SU-DHL-6 (cell line): ENCODE measurements around the gene FEN1.

Experiments
- H2AFZ ChIP-seq: fragments of 200-600 bp; sonication (generic); 2 replicates; pipeline ENCODE4 v1.6.1; 2014; ENCODE audit warnings: low read depth, mild to moderate bottlenecking, moderate library complexity, mixed read lengths, antibody characterized with exemption, low read length; ENCODE audit not compliant: severe bottlenecking
- H3F3A ChIP-seq: fragments of 200-600 bp; shearing (Covaris generic); 2 replicates; pipeline ENCODE4 v1.6.0; 2016; ENCODE audit warnings: antibody characterized with exemption, mild to moderate bottlenecking; ENCODE audit not compliant: insufficient read depth
- H3K27ac ChIP-seq: fragments of 200-600 bp; sonication (generic); 2 replicates; pipeline ENCODE4 v1.5.1; 2016; ENCODE audit warnings: low read depth, mild to moderate bottlenecking, low read length, moderate library complexity, mixed read lengths
- H3K27me3 ChIP-seq: fragments of 200-600 bp; sonication (generic), shearing (Covaris generic); 2 replicates; pipeline ENCODE4 v1.6.0; 2014; ENCODE audit warnings: mild to moderate bottlenecking, low read length
- H3K36me3 ChIP-seq: fragments of 200-600 bp; sonication (generic); 2 replicates; pipeline ENCODE4 v1.6.1; 2014; ENCODE audit warnings: mild to moderate bottlenecking, low read length, mixed read lengths
- H3K4me2 ChIP-seq: fragments of 300-600, 200-600 bp; shearing (Covaris generic), sonication (generic); 2 replicates; pipeline ENCODE4 v1.6.0; 2014; ENCODE audit warnings: low read length, low read depth, mild to moderate bottlenecking; ENCODE audit not compliant: poor library complexity, severe bottlenecking
- H3K4me3 ChIP-seq: fragments of 200-600 bp; sonication (generic); 2 replicates; pipeline ENCODE4 v1.5.1; 2014; ENCODE audit warnings: antibody characterized with exemption, low read length, mild to moderate bottlenecking, mixed read lengths; ENCODE audit not compliant: insufficient read depth, poor library complexity, severe bottlenecking
- H3K79me2 ChIP-seq: fragments of 200-600 bp; sonication (generic); 2 replicates; pipeline ENCODE4 v1.6.1; 2014; ENCODE audit warnings: mild to moderate bottlenecking, low read length, moderate library complexity; ENCODE audit not compliant: insufficient read depth
- H3K9ac ChIP-seq: fragments of 200-600 bp; sonication (generic); 2 replicates; pipeline ENCODE4 v1.7.0; 2014; ENCODE audit warnings: mild to moderate bottlenecking, low read length
- H3K9me2 ChIP-seq: fragments of 200-600 bp; sonication (generic); replicated peaks from 2 replicates; pipeline ENCODE4 v1.6.1; 2014; ENCODE audit warnings: low read length; ENCODE audit not compliant: insufficient read depth
- H3K9me3 ChIP-seq: fragments of 200-600 bp; sonication (generic); 2 replicates; pipeline ENCODE4 v1.6.1; 2014; ENCODE audit warnings: low read length, mixed read lengths; ENCODE audit not compliant: insufficient read depth
- H4K20me1 ChIP-seq: fragments of 200-600 bp; sonication (generic); 2 replicates; pipeline ENCODE4 v1.6.1; 2014; ENCODE audit warnings: low read depth, mild to moderate bottlenecking, antibody characterized with exemption, low read length, moderate library complexity, mixed read lengths
- EZH2phosphoT487 ChIP-seq: fragments of 200-600 bp; sonication (generic), shearing (Covaris generic); conservative IDR thresholded peaks from 2 replicates; pipeline ENCODE4 v1.6.1; 2018; ENCODE audit warnings: mild to moderate bottlenecking, antibody characterized with exemption, low read length, moderate library complexity, mixed read lengths
- TF ChIP-seq, protein P1 (sequence below): fragments of 200-600 bp; sonication (generic); IDR thresholded peaks from one replicate; pipeline ENCODE4 v1.5.1; 2017; ENCODE audit warnings: antibody characterized with exemption, mild to moderate bottlenecking, low read length, moderate library complexity; ENCODE audit not compliant: insufficient read depth, poor library complexity, severe bottlenecking

Gene FEN1

DNA sequence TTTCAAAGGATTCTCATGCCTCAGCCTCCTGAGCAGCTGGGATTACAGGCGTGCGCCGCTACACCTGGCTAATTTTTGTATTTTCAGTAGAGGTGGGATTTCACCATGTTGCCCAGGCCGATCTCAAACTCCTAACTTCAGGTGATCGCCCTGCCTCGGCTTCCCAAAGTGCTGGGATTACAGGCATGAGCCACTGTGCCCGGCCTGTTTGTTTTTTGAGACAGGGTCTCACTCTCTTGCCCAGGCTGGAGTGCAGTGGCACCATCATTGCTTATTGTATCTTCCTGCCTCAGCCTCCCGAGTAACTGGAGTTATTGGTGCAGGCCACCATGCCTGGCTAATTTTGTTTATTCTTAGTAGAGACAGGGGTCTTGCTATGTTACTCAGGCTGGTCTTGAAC is 43.5 kb downstream of the FEN1 start:
- no peak overlapping the region for H3K9ac ChIP-seq
- no peak overlapping the region for H2AFZ ChIP-seq
- H3K27ac ChIP-seq = no peak overlapping the region
- no peak overlapping the region for H3K4me2 ChIP-seq
- TF ChIP-seq, protein P1, sequence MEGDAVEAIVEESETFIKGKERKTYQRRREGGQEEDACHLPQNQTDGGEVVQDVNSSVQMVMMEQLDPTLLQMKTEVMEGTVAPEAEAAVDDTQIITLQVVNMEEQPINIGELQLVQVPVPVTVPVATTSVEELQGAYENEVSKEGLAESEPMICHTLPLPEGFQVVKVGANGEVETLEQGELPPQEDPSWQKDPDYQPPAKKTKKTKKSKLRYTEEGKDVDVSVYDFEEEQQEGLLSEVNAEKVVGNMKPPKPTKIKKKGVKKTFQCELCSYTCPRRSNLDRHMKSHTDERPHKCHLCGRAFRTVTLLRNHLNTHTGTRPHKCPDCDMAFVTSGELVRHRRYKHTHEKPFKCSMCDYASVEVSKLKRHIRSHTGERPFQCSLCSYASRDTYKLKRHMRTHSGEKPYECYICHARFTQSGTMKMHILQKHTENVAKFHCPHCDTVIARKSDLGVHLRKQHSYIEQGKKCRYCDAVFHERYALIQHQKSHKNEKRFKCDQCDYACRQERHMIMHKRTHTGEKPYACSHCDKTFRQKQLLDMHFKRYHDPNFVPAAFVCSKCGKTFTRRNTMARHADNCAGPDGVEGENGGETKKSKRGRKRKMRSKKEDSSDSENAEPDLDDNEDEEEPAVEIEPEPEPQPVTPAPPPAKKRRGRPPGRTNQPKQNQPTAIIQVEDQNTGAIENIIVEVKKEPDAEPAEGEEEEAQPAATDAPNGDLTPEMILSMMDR = no peak
- no peak for TF ChIP-seq EZH2phosphoT487
- no peaks in the 10 kb centered on the region for H3K9me2 ChIP-seq
- H3K9me3 ChIP-seq = no peaks in the 10 kb centered on the region
- H3K79me2 ChIP-seq = peaks cover 11% of the 10 kb centered on the region; the same call in 1 of the 2 replicates
- no peak overlapping the region for H3K4me3 ChIP-seq
- H3K27me3 ChIP-seq = no peaks in the 10 kb centered on the region
- H3F3A ChIP-seq = peaks cover 4% of the 10 kb centered on the region; the same call in 1 of the 2 replicates
- no peaks in the 10 kb centered on the region for H3K36me3 ChIP-seq
- no peaks in the 10 kb centered on the region for H4K20me1 ChIP-seq

- peaks cover 4% of the 10 kb centered on the region; the same call in 1 of the 2 replicates for H3F3A ChIP-seq
- H3K9me3 ChIP-seq = no peaks in the 10 kb centered on the region
- H3K4me2 ChIP-seq = no peak overlapping the region
- no peak for TF ChIP-seq EZH2phosphoT487
- TF ChIP-seq, protein P1 = no peak
- H3K27ac ChIP-seq = no peak overlapping the region
- no peaks in the 10 kb centered on the region for H4K20me1 ChIP-seq
- H3K79me2 ChIP-seq = 0 out of 2 replicates have a peak, but pooled peaks cover 4% of the 10 kb centered on the region
- H3K36me3 ChIP-seq = no peaks in the 10 kb centered on the region
- no peak overlapping the region for H3K9ac ChIP-seq
- no peaks in the 10 kb centered on the region for H3K27me3 ChIP-seq
- no peaks in the 10 kb centered on the region for H3K9me2 ChIP-seq
- no peak overlapping the region for H2AFZ ChIP-seq
- H3K4me3 ChIP-seq = no peak overlapping the region
Observed at GRCh38 chr11:61837411-61838005, 44.8 kb downstream of the FEN1 start.

DNA sequence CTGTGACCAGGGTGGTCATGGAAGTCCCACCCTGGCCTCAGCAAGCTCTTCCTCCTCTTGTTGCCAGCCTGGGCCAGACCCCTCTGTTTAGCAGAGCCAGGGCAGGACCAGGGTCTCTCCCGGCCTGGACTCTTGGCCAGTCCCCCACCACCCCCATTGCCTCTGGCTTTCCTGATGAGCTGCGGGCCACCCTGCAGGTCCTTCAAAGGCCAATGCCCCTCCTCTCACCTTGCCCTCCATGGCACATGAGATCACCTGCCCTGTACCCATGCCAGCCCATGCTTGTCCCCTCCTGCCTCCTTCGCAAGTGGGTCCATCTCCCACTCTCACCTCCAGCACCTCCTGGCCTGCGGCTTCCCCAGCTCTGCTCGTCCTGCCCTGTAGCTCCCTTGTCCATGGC is 45.8 kb downstream of the FEN1 start:
- no peak for TF ChIP-seq EZH2phosphoT487
- TF ChIP-seq, protein P1 = no peak
- no peak overlapping the region for H3K4me2 ChIP-seq
- no peak overlapping the region for H3K27ac ChIP-seq
- H3K9ac ChIP-seq = no peak overlapping the region
- no peak overlapping the region for H3K4me3 ChIP-seq
- H3F3A ChIP-seq = peaks cover 4% of the 10 kb centered on the region; the same call in 1 of the 2 replicates
- no peaks in the 10 kb centered on the region for H3K9me3 ChIP-seq
- no peaks in the 10 kb centered on the region for H3K9me2 ChIP-seq
- H4K20me1 ChIP-seq = no peaks in the 10 kb centered on the region
- no peaks in the 10 kb centered on the region for H3K27me3 ChIP-seq
- H3K79me2 ChIP-seq = 0 out of 2 replicates have a peak, but pooled peaks cover 4% of the 10 kb centered on the region
- no peak overlapping the region for H2AFZ ChIP-seq
- H3K36me3 ChIP-seq = no peaks in the 10 kb centered on the region
